GM21619 (cell line): ENCODE results near the gene ARAP1.
A peak's percentile ranks its signal among the peaks of the same experiment; 100 is the strongest.
"Not testable (repeated sequence)": the region's sequence is repeated elsewhere in the genome, so short reads cannot be mapped to it uniquely, and the experiment has no call there.

Experiments used
- ATAC-seq: cut with Tn5 transposase; IDR thresholded peaks from one replicate; pipeline ENCODE4 v1.9.1; 2021; ENCODE audit not compliant: unreplicated experiment

The ARAP1 gene

GRCh38 chr11:72752088-72752914 lies at the start of gene ARAP1:
Gene ARAP1, minus strand, starts transcription at chr11:72752408. Its CDS starts 25,280 bp downstream, at chr11:72727128.
- peak; percentile 57 for ATAC-seq

- no peak for ATAC-seq
Measured at GRCh38 chr11:72799441-72799840, 47.2 kb upstream of the ARAP1 start.

GRCh38 chr11:72798361-72798760 lies 46.2 kb upstream of the ARAP1 start:
- no peak for ATAC-seq

GRCh38 chr11:72793425-72794367 lies 41.5 kb upstream of the ARAP1 start, which contains the start of gene STARD10:
Gene STARD10, minus strand, starts transcription at chr11:72794047. Its CDS starts 12,866 bp downstream, at chr11:72781181.
- ATAC-seq, result peak; percentile 83

GRCh38 chr11:72793076-72793424 lies 40.8 kb upstream of the ARAP1 start:
- ATAC-seq, result no peak

GRCh38 chr11:72792437-72793021 lies 40.3 kb upstream of the ARAP1 start:
- no peak for ATAC-seq

- not testable (repeated sequence) for ATAC-seq
Measured at GRCh38 chr11:72791228-72791627, 39.0 kb upstream of the ARAP1 start.

GRCh38 chr11:72789493-72790131 lies 37.4 kb upstream of the ARAP1 start:
- ATAC-seq, result no peak

- no peak for ATAC-seq
Measured at GRCh38 chr11:72788241-72788640, 36.0 kb upstream of the ARAP1 start.

- no peak for ATAC-seq
Measured at GRCh38 chr11:72787216-72788104, 35.3 kb upstream of the ARAP1 start.

GRCh38 chr11:72786305-72787215 lies 34.4 kb upstream of the ARAP1 start:
- ATAC-seq, result no peak

- ATAC-seq, result no peak
Measured at GRCh38 chr11:72784662-72785061, 32.5 kb upstream of the ARAP1 start.

- no peak for ATAC-seq
Measured at GRCh38 chr11:72783144-72783905, 31.1 kb upstream of the ARAP1 start.

GRCh38 chr11:72782081-72782920 lies 30.1 kb upstream of the ARAP1 start:
- ATAC-seq, result peak; percentile 15

- peak; percentile 49 for ATAC-seq
Measured at GRCh38 chr11:72781313-72782080, 29.3 kb upstream of the ARAP1 start.

- ATAC-seq, result no peak
Measured at GRCh38 chr11:72781063-72781312, 28.8 kb upstream of the ARAP1 start.
